HL-60 (cell line): Measurements from ENCODE around the gene WDR7.

Experiments used
- DNase-seq, 2 experiments: peaks; one replicate each; pipeline ENCODE4 v3.0.0-alpha.2; 2010 to 2020; ENCODE audit warnings: low read depth in 1 of 2, low spot score in 1 of 2
- H3K27ac ChIP-seq: fragments of 250-450 bp; sonication (Bioruptor Pico); replicated peaks from 2 replicates; pipeline ENCODE4 v1.5.1; 2020; ENCODE audit warnings: mild to moderate bottlenecking, moderate library complexity
- H3K27me3 ChIP-seq: fragments of 250-450 bp; sonication (Bioruptor Pico); 2 replicates; pipeline ENCODE4 v1.5.1; 2021; ENCODE audit warnings: mild to moderate bottlenecking, moderate library complexity; ENCODE audit not compliant: insufficient read depth, poor library complexity, severe bottlenecking
- H3K4me3 ChIP-seq: replicated peaks from 2 replicates; pipeline ENCODE4 v1.5.1; 2011; ENCODE audit warnings: mild to moderate bottlenecking, control low read depth, low read length; ENCODE audit not compliant: insufficient read depth
- GABPA ChIP-seq: IDR thresholded peaks from 2 replicates; pipeline ENCODE4 v1.6.1; 2012; ENCODE audit warnings: low read depth
- POLR2AphosphoS5 ChIP-seq: IDR thresholded peaks from 2 replicates; pipeline ENCODE4 v1.6.1; 2012; ENCODE audit warnings: low read depth
- SPI1 ChIP-seq: IDR thresholded peaks from 2 replicates; pipeline ENCODE4 v1.6.1; 2012; ENCODE audit warnings: low read depth, mild to moderate bottlenecking, borderline replicate concordance
- TF ChIP-seq, protein P1 (sequence below): IDR thresholded peaks from one replicate; pipeline ENCODE4 v1.5.1; 2011; ENCODE audit warnings: low read length, control low read depth, inconsistent platforms; ENCODE audit not compliant: insufficient read depth
- TF ChIP-seq, protein P2 (sequence below): IDR thresholded peaks from 2 replicates; pipeline ENCODE4 v1.6.1; 2012; ENCODE audit warnings: low read depth; ENCODE audit not compliant: insufficient replicate concordance

WDR7 gene

DNA sequence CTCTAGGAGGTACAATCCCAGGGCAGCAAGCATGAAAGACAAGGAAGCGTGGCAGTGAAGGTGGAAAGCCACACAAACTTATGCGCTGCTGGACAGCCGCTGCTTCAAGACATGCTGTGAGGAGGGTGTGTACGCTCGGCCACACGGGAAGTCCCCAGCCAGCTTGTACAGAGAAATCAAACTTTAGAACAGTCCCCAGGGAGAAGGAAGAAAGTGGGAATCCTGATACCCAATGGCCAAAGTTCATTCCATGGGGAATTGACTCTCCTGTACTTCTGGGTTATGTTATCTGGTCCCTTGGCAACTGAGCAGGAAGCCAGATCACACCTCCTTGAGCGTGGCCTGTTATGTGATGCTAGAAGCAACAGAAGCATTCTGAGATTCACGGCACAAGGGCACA, 409.7 kb downstream of the WDR7 start:
- peaks cover 3% of the 10 kb centered on the region for H3K27me3 ChIP-seq
- H3K27ac ChIP-seq = no peak overlapping the region
- no peak for DNase-seq

GRCh38 chr18:57062178-57062577, 411.0 kb downstream of the WDR7 start:
- DNase-seq = no peak
- H3K4me3 ChIP-seq = no peak overlapping the region
- H3K27me3 ChIP-seq = peaks cover 3% of the 10 kb centered on the region
- TF ChIP-seq POLR2AphosphoS5 (no peak), SPI1 (no peak), GABPA (no peak)
- TF ChIP-seq, protein P1, sequence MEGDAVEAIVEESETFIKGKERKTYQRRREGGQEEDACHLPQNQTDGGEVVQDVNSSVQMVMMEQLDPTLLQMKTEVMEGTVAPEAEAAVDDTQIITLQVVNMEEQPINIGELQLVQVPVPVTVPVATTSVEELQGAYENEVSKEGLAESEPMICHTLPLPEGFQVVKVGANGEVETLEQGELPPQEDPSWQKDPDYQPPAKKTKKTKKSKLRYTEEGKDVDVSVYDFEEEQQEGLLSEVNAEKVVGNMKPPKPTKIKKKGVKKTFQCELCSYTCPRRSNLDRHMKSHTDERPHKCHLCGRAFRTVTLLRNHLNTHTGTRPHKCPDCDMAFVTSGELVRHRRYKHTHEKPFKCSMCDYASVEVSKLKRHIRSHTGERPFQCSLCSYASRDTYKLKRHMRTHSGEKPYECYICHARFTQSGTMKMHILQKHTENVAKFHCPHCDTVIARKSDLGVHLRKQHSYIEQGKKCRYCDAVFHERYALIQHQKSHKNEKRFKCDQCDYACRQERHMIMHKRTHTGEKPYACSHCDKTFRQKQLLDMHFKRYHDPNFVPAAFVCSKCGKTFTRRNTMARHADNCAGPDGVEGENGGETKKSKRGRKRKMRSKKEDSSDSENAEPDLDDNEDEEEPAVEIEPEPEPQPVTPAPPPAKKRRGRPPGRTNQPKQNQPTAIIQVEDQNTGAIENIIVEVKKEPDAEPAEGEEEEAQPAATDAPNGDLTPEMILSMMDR = no peak
- TF ChIP-seq, protein P2, sequence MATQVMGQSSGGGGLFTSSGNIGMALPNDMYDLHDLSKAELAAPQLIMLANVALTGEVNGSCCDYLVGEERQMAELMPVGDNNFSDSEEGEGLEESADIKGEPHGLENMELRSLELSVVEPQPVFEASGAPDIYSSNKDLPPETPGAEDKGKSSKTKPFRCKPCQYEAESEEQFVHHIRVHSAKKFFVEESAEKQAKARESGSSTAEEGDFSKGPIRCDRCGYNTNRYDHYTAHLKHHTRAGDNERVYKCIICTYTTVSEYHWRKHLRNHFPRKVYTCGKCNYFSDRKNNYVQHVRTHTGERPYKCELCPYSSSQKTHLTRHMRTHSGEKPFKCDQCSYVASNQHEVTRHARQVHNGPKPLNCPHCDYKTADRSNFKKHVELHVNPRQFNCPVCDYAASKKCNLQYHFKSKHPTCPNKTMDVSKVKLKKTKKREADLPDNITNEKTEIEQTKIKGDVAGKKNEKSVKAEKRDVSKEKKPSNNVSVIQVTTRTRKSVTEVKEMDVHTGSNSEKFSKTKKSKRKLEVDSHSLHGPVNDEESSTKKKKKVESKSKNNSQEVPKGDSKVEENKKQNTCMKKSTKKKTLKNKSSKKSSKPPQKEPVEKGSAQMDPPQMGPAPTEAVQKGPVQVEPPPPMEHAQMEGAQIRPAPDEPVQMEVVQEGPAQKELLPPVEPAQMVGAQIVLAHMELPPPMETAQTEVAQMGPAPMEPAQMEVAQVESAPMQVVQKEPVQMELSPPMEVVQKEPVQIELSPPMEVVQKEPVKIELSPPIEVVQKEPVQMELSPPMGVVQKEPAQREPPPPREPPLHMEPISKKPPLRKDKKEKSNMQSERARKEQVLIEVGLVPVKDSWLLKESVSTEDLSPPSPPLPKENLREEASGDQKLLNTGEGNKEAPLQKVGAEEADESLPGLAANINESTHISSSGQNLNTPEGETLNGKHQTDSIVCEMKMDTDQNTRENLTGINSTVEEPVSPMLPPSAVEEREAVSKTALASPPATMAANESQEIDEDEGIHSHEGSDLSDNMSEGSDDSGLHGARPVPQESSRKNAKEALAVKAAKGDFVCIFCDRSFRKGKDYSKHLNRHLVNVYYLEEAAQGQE = no peak
- H3K27ac ChIP-seq = no peak overlapping the region

More for the DNA sequence above, 409.7 kb downstream of the WDR7 start:
- no peak for TF ChIP-seq SPI1
- TF ChIP-seq, protein P1 = no peak
- TF ChIP-seq POLR2AphosphoS5 = no peak
- no peak for TF ChIP-seq GABPA
- TF ChIP-seq, protein P2 = no peak
- H3K4me3 ChIP-seq = no peak overlapping the region

DNA sequence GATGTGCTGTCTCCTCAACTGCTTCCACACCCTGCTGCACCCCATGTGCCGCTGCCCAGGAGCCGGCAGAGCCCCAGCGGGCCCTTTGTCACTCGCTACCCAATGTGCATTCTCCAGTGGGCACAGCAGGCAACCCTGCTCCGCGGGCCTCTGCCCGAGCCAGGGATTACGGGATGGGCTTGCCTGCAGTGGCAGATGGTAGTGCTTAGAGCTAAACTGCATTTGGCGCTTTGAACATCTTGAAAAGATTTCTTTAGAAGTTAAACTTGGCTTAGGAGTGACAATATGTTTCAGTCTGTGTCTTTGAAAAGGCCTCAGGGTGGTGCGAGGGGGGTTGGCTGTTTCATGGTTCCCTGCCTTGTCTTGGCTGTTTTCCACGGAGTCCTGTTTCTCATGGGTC, 411.7 kb downstream of the WDR7 start:
- Histone ChIP-seq H3K4me3 (no peak overlapping the region), H3K27me3 (peaks cover 3% of the 10 kb centered on the region), H3K27ac (no peak overlapping the region)
- no peak for DNase-seq
- TF ChIP-seq, protein P2 = no peak
- TF ChIP-seq SPI1 (no peak), POLR2AphosphoS5 (no peak), GABPA (no peak)
- TF ChIP-seq, protein P1 = no peak
